Pulmonary artery endothelial cell (primary cell): ENCODE results near the gene REPS2. TPM values are rescaled to one million over a fixed set of nuclear protein-coding genes. Genes with fewer than 3 reads are reported as not detected.

Source experiments
- DNase-seq: peaks from one replicate; pipeline ENCODE4 v3.0.0-alpha.2; 2011; ENCODE audit warnings: low read depth, low spot score
- total RNA-seq: library from RNA; depleted of rRNA; stranded (reverse); fragments of >200 nt; gene quantifications from 2 replicates; pipeline ENCODE4 v1.2.3, GENCODE V29; 2014

Gene REPS2
- total RNA-seq, 1 donor from 2014 or later = 3.4 TPM

DNA sequence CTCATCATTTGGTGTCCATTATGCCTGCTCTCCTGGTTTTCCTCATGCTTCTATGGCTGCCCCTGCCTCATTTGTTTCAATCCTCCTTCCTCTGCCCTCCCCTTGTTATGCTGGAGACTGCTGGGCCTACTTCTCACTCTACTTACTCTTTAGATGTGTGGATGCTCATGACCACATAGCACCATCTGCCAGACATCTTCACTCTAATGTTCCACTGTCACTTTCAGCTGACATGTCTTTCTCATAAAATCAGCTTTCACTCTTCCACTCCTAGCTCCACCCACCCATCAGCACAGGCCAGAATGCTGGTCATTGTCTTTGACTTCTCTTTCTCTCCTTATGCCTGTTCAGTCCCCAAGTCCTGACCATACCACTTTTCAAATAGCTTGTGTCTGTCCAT lies 86.8 kb downstream of the REPS2 start:
- DNase-seq = no peak

DNA sequence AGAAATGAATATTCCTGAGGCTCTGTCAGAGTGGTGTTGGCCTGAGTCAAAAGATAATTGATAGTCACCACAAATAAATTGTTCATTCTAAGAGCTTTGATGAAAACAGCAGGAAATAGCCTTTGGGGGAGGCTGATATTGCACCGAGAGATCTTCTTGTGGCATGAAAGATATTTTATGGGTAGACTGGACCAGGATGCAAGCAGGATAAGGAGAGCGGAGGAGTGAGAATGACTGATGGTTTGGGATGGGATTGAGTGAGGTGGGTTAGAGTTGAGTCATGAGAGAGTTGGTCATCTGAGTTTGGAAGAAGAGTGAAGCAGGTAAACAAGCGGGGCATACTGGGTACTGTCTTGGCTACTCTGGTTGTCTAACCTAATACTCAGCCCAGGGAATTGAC lies 88.7 kb downstream of the REPS2 start:
- no peak for DNase-seq

DNA sequence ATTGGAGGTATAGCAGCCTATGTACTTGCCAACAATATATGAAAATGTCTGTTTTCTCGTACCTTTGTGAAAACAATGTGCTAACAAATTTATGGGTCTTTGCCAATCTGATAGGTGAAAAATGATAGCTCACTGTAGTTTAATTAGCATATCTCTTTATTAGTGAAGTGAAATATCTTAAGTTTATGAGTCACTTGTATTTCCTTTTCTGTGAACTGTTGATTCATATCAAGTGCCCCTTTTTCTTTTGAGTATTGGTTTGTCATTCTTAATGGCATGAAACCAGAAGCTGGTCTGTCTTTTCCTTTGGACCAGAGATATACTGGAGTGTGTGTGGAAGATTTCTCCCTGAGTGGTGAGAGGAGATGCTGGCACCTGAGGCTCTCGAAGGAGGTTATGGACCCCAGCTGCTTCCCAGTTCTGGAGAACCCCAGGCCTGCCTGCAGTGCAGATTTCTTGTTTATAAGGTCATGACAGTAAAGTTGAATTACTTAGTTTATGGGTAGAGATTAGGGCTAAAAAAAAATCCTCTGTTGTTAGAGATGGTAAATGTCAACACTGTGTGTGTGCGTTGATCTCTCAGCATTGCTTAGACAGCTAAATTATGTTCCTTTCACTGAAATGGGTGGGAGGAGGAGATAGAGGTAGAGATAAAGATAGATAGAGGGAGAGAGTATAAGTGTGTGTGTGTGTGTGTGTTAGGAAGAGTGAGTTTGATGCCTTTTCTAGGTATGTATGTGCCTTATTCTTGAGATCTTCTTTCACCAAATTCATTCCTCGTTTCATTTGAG lies 89.9 kb downstream of the REPS2 start:
- no peak for DNase-seq

DNA sequence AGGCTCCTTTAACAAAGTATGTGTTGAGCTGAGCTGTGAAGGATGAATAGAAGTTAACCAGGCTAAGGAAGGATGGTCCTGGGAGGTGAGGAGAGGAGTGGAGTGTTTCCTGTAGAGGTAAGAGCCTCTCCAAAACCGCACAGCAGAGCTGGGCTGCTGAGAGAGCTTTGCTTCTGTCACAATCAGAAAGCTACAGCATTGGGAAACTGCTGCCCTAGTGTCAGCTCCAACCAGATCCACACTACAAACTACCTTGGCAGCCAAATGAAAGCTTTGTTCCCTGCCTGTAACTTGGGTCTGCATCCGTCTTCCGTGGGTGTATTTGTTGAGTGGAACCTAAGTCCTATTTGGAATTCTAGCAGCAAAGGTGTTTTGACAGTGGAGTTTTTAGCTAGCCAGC lies 91.8 kb downstream of the REPS2 start:
- DNase-seq = no peak

DNA sequence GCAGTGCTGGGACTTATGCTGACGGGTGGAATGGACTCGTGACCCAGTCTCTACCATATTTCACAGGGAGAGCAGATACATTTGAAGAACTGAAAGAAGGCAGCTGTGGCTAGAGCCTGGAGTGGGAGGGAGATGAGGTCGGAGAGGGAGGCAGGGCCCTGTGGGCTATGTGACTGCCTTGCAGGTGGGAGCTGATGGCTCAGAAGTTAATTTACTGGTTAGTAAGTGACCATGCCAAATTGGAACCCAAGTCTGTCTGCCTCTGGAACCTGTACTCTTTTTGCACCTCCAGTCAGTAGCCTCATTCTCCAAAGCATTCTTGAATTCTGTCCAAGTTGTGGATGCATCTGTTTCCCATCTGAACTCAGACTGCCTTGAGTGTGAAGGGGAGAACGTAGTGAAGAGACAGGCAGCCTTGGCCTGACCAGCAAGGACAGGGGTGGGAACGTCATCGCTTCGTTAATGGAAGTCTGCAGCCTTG lies 92.3 kb downstream of the REPS2 start:
- DNase-seq = no peak

DNA sequence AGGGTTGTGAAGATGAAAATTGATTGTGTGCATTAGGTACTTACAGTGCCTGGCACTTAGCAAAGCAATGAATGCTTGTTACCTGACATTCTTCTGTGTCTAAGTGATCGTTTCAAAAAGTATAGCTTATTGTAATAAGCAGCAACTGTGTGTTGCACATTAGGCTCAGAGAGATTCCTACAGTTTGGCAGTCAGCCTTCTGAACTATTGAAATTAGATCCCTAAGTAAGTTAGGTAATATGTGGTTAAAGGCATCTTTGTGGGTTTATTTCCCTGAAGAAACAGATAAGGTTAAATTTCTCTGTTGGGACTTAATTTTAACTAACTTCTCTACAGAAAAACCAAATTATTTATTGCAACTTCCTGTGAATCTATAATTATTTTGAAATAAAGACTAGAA lies 93.4 kb downstream of the REPS2 start:
- no peak for DNase-seq

DNA sequence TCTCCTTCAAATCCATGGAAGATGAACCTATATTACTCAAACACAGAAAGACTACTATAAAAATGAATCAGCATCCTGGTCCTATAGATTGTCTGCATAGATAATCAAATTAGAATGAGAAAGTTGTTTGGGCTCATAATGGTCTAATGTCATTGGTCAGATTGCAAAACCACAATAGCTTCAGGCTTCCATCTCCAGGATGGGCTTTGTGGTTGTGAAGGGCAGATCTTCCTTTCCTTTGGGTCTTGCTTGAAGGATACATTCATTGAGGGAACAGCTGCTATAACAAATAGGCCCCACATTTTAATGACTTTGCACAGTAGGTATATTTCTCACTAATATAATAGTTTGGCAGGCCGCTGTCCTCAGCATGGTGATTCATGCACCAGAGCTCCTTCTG lies 94.3 kb downstream of the REPS2 start:
- no peak for DNase-seq

DNA sequence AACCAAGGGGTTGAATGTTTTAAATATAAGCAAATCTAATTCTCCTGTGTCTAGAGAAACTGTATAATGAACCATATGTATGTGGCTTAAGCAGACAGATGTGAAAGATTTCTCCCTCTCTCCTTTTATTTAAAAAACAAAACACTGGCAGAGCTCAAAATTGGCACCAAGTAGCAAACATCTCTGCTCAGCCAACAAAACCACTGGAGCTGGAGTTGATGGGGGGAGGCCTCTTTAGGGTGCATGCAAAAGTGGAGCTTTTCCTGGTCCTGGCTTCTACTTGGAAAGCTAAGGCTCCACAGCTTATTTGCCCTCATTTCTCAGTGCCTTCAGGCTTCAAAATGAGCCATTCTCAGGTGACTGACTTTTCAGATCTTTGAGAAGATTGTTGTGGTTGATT lies 95.6 kb downstream of the REPS2 start:
- no peak for DNase-seq

DNA sequence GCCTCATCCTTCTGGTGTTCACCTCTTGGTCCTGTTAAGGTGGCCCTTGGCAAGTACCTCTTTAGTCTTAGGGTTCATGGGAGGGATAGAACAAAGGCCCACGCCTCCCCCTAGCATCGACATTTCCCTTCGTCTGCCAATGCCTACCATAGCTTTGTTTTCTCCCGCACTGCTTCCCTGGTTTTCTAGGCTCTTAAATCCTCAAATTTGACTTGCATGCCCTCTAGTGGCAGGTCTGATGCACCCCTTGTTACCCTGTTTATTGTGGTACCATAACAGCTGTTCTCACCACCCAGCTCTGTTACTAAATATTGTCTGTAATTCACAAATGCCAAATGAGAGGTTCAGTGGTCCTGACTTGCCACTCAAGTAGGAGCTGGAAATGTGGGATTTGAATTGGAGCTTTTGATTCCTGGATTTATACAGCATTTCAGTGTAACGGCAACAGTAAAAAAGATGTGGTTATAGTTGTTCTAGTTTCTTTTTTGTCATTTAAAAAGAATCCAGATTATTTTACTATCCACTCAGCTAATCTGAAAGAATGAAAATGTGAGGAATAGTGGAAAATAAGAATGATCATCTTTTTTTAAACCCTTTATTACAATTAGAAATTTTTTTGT lies 100.1 kb downstream of the REPS2 start:
- DNase-seq = no peak

DNA sequence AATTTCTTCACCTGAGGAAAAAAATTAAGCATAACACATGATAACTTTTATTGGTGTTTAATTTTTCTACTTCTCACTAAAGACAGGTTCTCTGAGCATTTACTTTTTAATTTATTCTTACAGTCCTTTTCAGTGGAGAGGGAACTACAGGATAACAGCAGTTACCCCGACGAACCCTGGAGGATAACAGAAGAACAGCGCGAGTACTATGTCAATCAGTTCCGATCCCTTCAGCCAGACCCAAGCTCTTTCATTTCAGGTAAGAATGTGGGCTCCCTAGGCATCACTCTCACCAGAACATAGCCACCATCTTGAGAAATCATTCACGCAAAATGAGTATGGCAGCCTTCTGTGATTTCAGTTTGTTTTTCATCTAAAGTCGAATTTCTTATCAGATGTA lies 100.8 kb downstream of the REPS2 start:
- DNase-seq = no peak

DNA sequence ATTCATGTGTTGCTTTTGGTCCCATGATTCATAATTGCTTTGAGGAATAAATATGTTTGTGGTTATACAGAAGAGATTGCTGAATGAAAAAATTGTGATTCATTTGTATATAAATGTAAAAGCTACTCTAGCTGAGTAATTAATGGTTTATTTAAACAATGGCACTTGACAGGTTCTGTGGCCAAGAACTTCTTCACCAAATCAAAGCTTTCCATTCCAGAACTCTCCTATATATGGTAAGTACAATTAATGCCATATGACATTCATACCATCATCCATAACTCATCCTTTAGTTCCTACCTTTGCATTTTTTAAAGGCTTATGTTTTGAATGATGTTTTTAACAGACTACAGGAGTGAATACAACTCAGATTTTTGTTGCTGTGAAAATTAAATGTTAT lies 105.8 kb downstream of the REPS2 start:
- DNase-seq = no peak

DNA sequence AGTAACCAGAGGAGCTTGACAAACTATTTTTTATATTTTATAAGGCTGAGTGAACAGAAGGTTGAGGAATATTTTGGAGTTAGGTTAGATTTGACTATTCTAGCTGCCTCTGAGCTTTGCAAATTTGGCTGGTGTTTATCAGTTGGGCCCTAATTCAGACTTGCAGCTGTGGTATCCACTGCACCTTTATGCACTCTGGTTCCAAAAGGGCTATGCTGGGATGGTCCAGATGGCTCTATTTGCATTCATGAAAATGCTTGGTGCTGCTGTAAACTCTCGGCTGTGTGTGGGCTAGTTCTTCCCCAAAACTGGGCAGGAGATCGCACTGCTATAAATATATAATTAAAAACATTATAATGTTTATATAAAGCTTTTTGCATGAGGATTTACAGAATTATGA lies 106.3 kb downstream of the REPS2 start:
- DNase-seq = no peak

DNA sequence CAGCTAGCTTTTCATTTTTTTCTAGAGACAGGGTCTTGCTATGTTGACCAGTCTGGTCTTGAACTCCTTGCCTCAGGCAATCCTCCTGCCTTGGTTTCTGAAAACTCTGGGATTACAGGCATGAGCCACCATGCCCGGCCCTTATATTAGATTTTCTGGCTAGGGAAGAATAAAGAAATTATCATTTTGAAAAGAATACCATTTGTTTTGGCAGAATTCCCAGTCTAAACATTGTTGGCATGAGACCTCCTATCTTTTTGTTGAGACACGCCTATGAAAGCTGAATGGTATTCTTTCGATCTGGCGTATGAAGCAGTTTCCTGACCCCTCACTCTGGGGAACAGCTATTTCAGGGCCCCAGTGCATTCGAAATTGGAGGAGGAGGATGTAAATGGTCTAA lies 107.0 kb downstream of the REPS2 start:
- DNase-seq = no peak

DNA sequence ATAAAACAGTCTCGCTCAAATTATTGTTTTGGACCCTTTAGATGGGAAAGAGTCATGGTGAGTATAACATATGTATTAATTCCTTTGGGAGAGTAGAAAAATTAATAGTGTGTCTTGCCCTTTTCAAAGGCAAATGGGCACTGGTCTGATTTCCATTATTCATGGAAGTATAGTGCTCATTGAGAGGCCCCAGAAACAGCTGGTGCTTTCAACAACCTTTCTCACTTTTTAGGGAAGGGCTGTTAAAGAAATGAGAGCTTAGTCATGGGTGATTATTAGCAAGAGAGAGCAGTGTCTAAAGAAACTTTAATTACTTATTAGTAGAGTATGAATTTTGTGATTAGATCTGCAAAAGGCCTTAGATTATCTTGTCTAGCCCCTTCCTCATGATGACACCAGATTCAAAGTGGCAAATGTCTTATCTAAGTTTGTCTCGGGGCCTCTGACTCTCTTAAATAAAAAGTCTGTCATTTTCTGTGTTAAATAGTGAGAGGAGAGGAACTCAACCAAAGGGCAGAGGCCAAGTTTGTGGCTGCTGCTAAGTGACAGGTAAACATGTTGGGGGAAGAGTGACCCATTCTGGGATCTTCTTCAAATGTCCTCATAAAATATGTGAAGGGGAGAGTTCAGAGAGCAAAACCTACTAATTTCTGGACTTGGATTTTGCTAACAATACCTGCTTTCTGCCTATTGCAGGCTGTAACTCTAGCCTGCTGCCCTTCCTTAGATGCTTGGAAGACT lies 110.6 kb downstream of the REPS2 start:
- DNase-seq = no peak

DNA sequence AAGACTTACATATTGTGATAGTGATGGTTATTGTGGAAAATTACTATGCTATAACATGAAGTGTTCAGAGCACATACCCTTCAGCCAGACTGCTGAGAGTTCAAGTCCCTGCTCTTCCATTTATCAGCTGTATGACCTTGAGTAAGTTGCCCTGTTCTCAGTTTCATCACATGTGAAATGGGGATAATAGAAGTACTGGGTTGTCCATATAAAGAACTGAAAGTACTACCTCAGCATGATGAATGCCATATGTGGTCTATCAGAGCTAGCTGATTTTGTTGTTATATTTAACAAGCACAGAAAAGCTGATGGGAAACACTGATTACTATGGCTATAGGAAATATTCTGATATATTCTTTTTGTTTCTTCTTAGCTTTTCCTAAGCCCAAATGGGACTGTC lies 115.6 kb downstream of the REPS2 start:
- no peak for DNase-seq

DNA sequence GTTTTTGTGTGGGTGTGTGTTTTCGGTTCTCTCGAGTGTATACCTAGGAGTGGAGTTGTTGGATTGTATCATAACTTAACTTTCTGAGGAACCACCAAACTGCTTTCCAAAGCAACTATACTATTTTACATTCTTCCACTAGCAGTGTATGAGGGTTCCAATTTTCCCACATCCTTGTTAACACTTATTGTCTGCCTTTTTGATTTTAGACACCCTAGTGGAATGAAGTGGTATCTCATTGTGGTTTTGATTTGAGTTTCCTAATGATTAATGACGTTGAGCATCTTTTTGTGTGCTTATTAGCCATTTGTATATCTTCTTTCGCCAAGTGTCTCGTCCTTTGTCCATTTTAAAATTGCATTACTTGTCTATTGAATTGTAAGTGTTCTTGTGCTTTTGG lies 118.6 kb downstream of the REPS2 start:
- DNase-seq = no peak

DNA sequence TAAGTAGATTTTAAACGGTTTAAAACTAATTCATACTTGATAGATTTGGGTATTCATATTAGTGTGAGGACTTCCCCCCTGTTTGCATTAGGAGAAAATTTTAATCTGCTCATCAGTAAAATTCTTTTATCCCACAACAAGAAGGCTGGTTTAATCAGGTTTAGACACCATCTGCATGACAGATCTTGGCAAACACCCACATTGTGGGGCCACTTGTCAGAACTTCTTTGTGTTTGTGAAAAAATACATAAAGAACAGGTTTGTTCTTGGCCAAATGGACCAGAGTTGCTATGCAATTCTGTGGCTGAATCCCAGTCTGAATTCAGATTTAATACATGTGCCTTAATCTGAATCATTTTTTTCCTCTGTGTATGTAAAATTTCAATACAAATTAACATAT lies 121.1 kb downstream of the REPS2 start:
- no peak for DNase-seq

DNA sequence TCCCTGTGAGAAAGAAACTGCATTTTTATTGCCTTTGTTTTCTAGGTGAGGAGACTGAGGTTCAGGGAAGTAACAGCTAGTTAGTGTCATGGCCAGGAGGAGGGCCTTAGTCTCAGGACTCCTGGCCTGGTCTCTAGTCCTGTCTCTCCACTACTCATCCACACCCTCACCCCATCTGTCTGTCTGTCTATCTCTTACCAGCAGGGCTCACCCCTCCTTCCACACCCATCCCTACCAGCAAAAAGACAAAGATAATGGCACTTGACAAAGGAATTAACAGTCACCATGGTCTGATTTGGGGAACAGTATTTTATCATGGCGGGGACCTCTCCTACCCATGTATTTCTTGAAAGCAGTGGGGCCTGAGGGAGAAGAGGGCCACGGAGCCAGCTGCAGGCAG lies 125.8 kb downstream of the REPS2 start:
- no peak for DNase-seq

DNA sequence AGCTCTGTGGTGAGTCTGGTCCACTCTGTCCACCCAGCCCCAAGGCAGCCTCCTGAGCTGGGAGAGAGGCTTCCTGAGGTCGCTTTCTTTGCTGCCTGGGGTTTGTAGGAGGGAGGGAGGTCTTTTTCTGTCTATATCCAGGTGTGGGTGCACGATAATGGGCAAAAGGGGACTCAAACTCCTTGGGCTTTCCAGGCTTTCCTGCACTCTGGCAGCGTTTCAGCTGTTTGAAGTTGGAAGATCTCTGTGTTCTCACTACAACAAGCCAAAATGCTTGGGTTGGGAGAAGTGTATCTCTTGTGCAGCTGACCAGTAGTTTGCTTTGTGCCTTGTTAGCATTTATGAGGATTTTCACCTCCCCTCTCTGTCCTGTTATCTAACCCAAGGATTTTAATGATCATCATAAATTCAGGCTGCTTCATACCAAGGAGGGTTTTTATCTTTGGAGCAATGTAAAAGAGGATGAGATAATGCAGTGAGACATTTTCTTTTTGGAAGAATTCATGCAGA lies 126.3 kb downstream of the REPS2 start:
- no peak for DNase-seq

DNA sequence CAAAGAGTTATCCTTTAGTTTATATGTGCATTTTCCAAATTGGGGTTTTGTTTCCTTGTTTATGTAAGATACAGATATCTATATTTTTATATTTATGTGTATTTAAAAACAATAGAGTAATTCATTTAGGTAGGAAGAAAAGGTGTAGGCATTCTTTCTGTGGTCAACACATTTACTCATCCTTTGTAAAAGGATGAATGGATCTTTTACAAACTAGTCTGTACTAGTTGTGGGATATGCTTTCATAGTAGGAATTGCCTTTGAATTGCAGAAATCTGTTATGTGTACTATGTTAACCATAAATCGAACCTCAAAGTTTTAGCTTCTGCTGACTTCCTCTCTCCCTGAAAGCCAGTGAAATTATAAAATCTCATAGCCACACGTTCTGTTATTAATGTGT lies 128.5 kb downstream of the REPS2 start:
- DNase-seq = no peak

DNA sequence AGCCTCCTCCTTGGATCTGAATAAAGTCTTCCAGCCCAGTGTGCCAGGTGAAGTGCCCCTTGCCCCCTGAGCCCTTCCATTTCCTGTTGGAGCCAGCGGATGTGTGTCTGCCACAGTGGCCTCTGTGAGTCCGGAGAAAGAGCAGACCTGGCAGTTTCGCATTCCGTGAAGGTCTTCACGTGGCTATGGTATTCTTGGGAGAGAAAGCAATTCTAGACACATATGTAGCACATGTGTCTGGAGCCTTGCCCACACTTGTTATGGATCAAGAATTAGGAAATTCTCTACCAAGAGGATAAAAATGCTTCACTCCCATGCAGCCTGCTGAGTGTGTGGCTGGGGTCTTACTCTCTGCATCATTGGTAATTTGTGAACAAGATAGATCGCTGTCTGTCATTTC lies 130.9 kb downstream of the REPS2 start:
- DNase-seq = no peak

DNA sequence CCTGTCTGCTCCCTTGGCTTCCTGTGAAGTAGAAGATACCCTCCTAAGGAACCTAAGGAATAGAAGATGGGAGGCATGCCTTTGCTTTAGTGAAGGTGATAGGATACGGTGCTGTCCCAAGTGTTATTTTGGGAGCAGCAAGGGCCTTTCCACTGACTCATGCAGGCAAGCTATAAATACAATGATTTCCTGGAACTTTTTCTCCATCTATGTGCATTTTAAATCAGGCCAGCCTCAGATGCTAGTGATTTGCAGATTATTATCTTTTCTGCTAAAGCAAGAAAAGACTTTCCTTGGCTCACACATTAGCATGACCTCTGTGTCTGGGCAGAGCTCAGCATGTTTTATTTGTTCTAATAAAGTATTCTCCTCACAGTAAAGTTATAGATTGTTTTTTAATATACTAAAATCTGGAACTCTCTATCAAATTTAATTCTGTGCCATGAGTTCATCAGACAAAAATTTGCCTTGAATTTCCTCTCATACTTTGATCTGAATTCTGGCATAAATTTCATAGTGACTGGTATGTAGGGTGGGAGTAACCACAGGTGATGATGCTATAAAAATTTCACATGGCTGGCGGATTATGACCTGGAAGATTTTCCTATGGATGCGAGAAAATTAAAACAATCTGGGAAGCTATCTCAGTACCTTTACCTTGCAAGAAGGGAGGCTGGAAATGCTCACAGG lies 131.7 kb downstream of the REPS2 start:
- no peak for DNase-seq
